Thyroid gland (tissue), 4 donors: ENCODE measurements around the gene CYP21A2.
"Not testable (repeated sequence)": the region's sequence is repeated elsewhere in the genome, so short reads cannot be mapped to it uniquely, and the experiment has no call there.

Experiments used
- CTCF ChIP-seq, 6 experiments: fragments of 200-600 bp in 3 of 6; fragments of 450-650 bp in 3 of 6; sonication (generic) in 3 of 6; IDR thresholded peaks; one replicate each; pipeline ENCODE4 v1.5.1; 2016 to 2019; ENCODE audit warnings: antibody characterized with exemption in 6 of 6, mild to moderate bottlenecking in 2 of 6, inconsistent platforms in 1 of 6, moderate library complexity in 1 of 6
- POLR2A ChIP-seq, 2 donors: fragments of 450-650 bp; IDR thresholded peaks; one replicate each; pipeline ENCODE4 v1.6.1; 2017; ENCODE audit warnings: antibody characterized with exemption in 2 of 2, mild to moderate bottlenecking in 2 of 2, moderate library complexity in 1 of 2

- not testable (repeated sequence) for TF ChIP-seq CTCF, POLR2A (IDR thresholded peaks at IDR 0.05)
Measured at GRCh38 chr6:32044916-32045315, 6.7 kb downstream of the CYP21A2 start.
